OCI-M2 (cell line): ENCODE results near the gene MRPL47.
"Not testable (repeated sequence)": the region's sequence is repeated elsewhere in the genome, so short reads cannot be mapped to it uniquely, and the experiment has no call there.

Experiments
- DNase-seq: peaks from one replicate; lab custom pipeline; 2025; ENCODE audit not compliant: unreplicated experiment; lab: John Stamatoyannopoulos, UW

MRPL47 gene

GRCh38 chr3:179604321-179605078 is at the start of gene MRPL47, which contains the start of gene NDUFB5:
MRPL47 (minus strand) TSS chr3:179604638; CDS start chr3:179604624, 14 bp downstream.
NDUFB5 (plus strand) TSS chr3:179604794; CDS start chr3:179604816, 22 bp downstream.
- peak; percentile 78 for DNase-seq

GRCh38 chr3:179653096-179653797 is 48.8 kb upstream of the MRPL47 start:
- DNase-seq = no peak

- no peak for DNase-seq
These were observed 48.1 kb upstream of the MRPL47 start, which contains the start of gene USP13 for GRCh38 chr3:179652447-179653095. USP13 (plus strand) TSS chr3:179653040; CDS start chr3:179653226, 186 bp downstream.

- DNase-seq = no peak
These were observed 47.4 kb upstream of the MRPL47 start for GRCh38 chr3:179651687-179652446.

GRCh38 chr3:179646177-179646576 is 41.7 kb upstream of the MRPL47 start:
- no peak for DNase-seq

GRCh38 chr3:179643837-179644236 is 39.4 kb upstream of the MRPL47 start:
- not testable (repeated sequence) for DNase-seq

- DNase-seq = no peak
These were observed 38.4 kb upstream of the MRPL47 start for GRCh38 chr3:179642871-179643270.

GRCh38 chr3:179640469-179640868 is 36.0 kb upstream of the MRPL47 start:
- no peak for DNase-seq

GRCh38 chr3:179630753-179631451 is 26.5 kb upstream of the MRPL47 start:
- no peak for DNase-seq

- no peak for DNase-seq
These were observed 20.0 kb upstream of the MRPL47 start for GRCh38 chr3:179624451-179624850.

- DNase-seq = no peak
These were observed 17.6 kb upstream of the MRPL47 start for GRCh38 chr3:179622023-179622422.

- DNase-seq = no peak
These were observed 11.2 kb upstream of the MRPL47 start for GRCh38 chr3:179615458-179616173.

- no peak for DNase-seq
These were observed 9.4 kb upstream of the MRPL47 start for GRCh38 chr3:179613807-179614206.

- no peak for DNase-seq
These were observed 5.6 kb upstream of the MRPL47 start for GRCh38 chr3:179610066-179610465.

- DNase-seq = no peak
These were observed 4.7 kb upstream of the MRPL47 start for GRCh38 chr3:179608931-179609720.

- DNase-seq = no peak
These were observed 2.2 kb upstream of the MRPL47 start for GRCh38 chr3:179606534-179607085.

- no peak for DNase-seq
These were observed 607 bp downstream of the MRPL47 start for GRCh38 chr3:179603831-179604230.

GRCh38 chr3:179603321-179603720 is 1.1 kb downstream of the MRPL47 start:
- no peak for DNase-seq

- DNase-seq = no peak
These were observed 4.9 kb downstream of the MRPL47 start for GRCh38 chr3:179599531-179599930.
